Activated naive CD8-positive, alpha-beta T cell (primary cell): Measurements from ENCODE around the gene INTS2.
"Not testable (repeated sequence)": the region's sequence is repeated elsewhere in the genome, so short reads cannot be mapped to it uniquely, and the experiment has no call there.

Experiments used
- H3K27ac Mint-ChIP-seq: one replicate; pipeline ENCODE4 v1.8.0; 2021; ENCODE audit warnings: mixed read lengths
- H3K27me3 Mint-ChIP-seq: one replicate; pipeline ENCODE4 v1.8.0; 2021; ENCODE audit warnings: mixed read lengths
- H3K36me3 Mint-ChIP-seq: one replicate; pipeline ENCODE4 v1.8.0; 2021; ENCODE audit warnings: mixed read lengths
- H3K4me1 Mint-ChIP-seq: one replicate; pipeline ENCODE4 v1.8.0; 2021; ENCODE audit warnings: low read depth, mixed read lengths
- H3K4me3 Mint-ChIP-seq: one replicate; pipeline ENCODE4 v1.8.0; 2021; ENCODE audit warnings: mild to moderate bottlenecking, mixed read lengths
- H3K9me3 Mint-ChIP-seq: one replicate; pipeline ENCODE4 v1.8.0; 2021; ENCODE audit warnings: low read depth, mixed read lengths

Gene INTS2

DNA sequence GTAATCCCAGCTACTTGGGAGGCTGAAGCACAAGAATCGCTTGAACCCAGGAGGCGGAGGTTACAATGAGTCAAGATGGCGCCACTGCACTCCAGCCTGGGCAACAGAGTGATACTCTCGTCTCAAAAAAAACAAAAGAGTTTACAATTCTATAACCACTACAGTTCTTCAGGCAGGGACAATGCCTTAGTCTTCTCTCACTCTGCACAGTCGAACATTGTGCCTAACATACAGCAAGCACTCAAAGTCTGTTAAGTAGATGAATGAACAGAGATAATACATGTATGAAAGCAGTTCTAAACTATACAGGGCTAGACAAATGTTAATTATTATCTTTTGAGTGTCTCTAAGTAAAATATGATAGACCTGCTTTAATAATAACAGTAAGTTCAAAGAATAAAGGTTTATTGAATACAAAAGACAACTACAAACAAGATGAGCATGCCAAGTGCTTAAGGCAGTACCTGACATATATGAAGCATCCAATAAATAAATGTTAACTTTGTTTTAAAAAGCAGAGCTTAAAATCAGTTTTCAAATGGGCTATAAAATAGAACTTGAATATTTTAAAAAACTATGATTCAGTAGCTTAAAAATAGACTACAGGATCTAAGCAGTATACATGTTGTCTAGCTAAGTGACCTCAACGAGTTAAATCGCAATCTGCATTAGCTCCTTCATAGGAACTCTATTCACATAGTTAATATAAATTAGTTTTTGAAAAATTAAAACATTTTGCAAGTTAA, 19.3 kb downstream of the INTS2 start:
- peaks cover 13% of the 10 kb centered on the region for H3K36me3 Mint-ChIP-seq
- no peak overlapping the region for H3K27ac Mint-ChIP-seq

DNA sequence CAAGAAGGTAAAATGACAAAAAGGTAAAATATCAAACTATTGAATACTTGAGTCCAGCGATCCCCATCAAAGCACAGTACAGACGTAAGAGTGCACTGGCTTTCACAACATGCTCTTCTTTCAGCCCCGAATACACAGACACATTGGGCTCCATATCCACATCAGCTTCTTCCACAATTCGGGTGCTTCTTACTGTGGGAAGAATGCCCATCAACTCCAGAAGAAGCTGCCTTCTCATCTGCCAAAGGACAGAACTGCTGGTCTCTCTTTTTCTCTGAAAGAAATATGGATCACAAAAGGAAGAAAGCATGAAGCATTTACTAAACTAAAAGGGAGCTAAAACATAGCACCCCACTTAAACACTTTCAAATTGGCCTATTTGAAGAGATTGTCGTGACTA, 20.4 kb downstream of the INTS2 start:
- Mint-ChIP-seq H3K4me3 (no peak overlapping the region), H3K9me3 (no peaks in the 10 kb centered on the region), H3K27ac (peak overlapping the region; percentile 34), H3K36me3 (peaks cover 13% of the 10 kb centered on the region), H3K4me1 (no peaks in the 10 kb centered on the region), H3K27me3 (no peaks in the 10 kb centered on the region)

More for the DNA sequence above, 19.3 kb downstream of the INTS2 start:
- no peaks in the 10 kb centered on the region for H3K27me3 Mint-ChIP-seq
- H3K9me3 Mint-ChIP-seq = no peaks in the 10 kb centered on the region
- H3K4me1 Mint-ChIP-seq = no peaks in the 10 kb centered on the region
- no peak overlapping the region for H3K4me3 Mint-ChIP-seq

DNA sequence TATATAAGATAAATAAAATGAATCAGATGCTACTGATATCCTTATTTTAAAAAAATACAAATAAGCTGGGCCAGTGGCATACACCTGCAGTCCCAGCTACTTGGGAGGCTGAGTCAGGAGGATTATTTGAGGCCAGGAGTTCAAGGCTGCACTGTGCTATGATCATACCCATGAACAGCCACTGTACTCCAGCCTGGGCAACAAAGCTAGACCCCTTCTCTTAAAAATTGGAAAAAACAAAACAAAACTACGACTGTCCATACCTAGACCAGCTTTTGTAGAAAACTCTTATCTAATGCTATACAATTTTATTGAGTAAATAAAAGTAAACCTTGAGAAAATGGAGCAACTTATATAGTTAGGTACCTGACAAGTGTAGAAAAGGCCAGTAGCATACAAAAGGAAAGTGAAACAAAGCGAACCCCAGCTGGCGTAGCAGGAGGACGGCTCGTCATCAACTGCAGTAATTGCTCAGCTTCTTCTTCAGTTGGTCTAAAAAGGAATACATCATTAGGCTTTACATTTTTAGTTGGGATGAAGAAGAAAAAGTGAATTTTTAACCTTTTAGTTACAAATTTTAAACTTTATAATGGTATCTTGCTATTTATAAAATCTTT, 23.6 kb downstream of the INTS2 start:
- Mint-ChIP-seq H3K9me3 (no peaks in the 10 kb centered on the region), H3K36me3 (peaks cover 5% of the 10 kb centered on the region), H3K4me1 (no peaks in the 10 kb centered on the region), H3K27me3 (no peaks in the 10 kb centered on the region), H3K27ac (no peak overlapping the region), H3K4me3 (peak overlapping the region; percentile 2)

DNA sequence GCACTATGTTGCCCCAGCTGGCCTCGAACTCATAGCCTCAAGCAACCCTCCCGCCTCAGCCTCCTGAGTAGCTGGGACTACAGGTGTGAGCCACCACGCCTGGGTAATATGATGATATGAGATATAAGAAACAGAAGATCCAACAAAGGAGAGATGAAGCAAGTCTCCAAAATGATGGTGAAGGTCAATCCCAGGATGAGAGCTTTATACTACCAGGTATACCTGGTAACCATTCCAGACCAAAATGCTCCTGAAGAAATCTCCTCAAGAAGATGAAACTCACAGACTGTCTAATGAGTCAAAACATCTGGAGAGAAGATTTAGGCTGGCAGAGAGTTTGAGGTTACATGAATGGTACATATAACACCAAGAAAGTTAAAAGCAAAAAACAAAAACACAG, 24.5 kb downstream of the INTS2 start:
- H3K4me1 Mint-ChIP-seq = no peaks in the 10 kb centered on the region
- H3K27ac Mint-ChIP-seq = no peak overlapping the region
- H3K9me3 Mint-ChIP-seq = no peaks in the 10 kb centered on the region
- H3K36me3 Mint-ChIP-seq = peaks cover 7% of the 10 kb centered on the region
- H3K4me3 Mint-ChIP-seq = no peak overlapping the region
- no peaks in the 10 kb centered on the region for H3K27me3 Mint-ChIP-seq

DNA sequence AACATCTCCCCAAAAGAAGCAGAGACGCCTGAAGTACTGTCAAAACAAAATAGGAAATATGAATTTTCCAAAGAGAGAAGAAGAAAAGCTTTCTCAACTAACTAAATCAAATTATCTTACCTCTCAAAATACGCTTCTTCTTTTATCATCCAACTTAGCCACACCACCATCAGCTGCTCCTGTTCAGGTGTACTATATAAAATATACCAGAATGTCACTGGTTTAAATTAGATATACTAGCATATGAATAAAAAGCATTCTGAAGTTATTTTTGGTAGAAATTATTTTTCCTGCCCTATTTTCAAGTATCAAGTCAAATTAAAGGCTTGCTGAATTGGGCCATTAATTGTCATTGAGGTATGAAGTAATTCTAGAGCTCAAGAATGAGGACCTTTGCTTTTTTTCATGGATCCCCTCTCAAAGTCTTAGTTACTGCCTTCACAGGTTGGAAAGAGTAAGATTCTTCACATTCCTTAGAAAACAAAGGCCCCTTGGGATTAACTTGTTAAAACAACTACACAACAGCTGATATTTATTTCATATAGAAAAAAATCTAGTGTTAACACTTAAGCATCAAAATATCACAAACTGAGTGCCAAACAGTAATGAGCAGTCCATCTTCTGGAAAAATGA, 30.1 kb downstream of the INTS2 start:
- H3K4me3 Mint-ChIP-seq = no peak overlapping the region
- no peaks in the 10 kb centered on the region for H3K9me3 Mint-ChIP-seq
- peaks cover 4% of the 10 kb centered on the region for H3K36me3 Mint-ChIP-seq
- no peaks in the 10 kb centered on the region for H3K27me3 Mint-ChIP-seq
- H3K4me1 Mint-ChIP-seq = no peaks in the 10 kb centered on the region
- no peak overlapping the region for H3K27ac Mint-ChIP-seq

DNA sequence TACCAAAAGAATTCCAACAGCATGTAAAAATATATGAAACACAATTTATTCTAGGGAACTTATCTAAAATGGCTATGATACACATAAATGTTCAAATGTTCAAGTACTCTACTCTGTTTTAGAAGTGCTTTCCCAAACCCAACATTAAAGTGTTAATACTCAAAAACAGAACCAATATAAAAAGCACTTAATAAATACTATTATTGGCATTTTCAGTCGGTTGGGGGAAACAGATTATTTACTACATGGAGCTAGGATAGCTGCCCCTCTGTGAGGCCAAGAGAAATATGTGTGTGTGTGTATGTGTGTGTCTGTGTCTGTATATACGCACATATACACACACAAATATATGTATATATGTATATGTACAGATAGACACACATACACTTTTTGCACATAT, 32.4 kb downstream of the INTS2 start:
- Mint-ChIP-seq H3K27ac (no peak overlapping the region), H3K36me3 (peaks cover 4% of the 10 kb centered on the region), H3K4me1 (no peaks in the 10 kb centered on the region)

DNA sequence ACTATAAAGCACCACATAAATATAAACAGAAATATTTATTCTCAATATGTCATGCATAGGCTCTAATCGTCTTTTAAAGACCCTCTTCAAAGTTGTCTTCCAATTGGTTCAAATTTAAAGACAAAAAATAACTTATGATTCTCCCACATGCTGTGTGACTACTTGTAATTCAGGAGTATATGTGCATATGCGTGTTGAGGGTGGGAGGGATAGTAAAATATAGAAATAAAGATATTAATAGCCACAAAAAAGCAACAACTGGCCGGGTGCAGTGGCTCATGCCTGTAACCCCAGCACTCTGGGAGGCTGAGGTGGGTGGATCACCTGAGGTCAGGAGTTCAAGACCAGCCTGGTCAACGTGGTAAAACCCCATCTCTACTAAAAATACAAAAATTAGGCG, 33.5 kb downstream of the INTS2 start:
- H3K9me3 Mint-ChIP-seq = not testable (repeated sequence)

More for the DNA sequence above, 32.4 kb downstream of the INTS2 start:
- H3K27me3 Mint-ChIP-seq = no peaks in the 10 kb centered on the region
- H3K4me3 Mint-ChIP-seq = no peak overlapping the region
- no peaks in the 10 kb centered on the region for H3K9me3 Mint-ChIP-seq

DNA sequence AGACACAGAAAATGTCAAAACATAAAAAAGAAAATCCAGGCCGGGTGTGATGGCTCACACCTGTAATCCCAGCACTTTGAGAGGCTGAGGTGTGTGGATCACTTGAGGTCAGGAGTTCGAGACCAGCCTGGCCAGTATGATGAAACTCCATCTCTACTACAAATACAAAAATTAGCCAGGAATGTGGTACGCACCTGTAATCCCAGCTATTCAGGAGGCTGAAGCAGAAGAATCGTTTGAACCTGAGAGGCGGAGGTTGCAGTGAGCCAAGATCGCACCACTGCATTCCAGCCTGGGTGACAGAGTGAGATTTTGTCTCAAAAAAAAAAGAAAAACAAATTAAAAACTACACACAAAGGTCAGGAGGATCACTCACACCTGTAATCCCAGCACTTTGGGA, 40.0 kb downstream of the INTS2 start:
- H3K36me3 Mint-ChIP-seq = peaks cover 12% of the 10 kb centered on the region
- H3K27me3 Mint-ChIP-seq, H3K9me3 Mint-ChIP-seq, H3K27ac Mint-ChIP-seq, H3K4me1 Mint-ChIP-seq, H3K4me3 Mint-ChIP-seq: not testable (repeated sequence)

More for the DNA sequence above, 33.5 kb downstream of the INTS2 start:
- H3K4me1 Mint-ChIP-seq, H3K27me3 Mint-ChIP-seq, H3K4me3 Mint-ChIP-seq, H3K36me3 Mint-ChIP-seq, H3K27ac Mint-ChIP-seq: not testable (repeated sequence)

DNA sequence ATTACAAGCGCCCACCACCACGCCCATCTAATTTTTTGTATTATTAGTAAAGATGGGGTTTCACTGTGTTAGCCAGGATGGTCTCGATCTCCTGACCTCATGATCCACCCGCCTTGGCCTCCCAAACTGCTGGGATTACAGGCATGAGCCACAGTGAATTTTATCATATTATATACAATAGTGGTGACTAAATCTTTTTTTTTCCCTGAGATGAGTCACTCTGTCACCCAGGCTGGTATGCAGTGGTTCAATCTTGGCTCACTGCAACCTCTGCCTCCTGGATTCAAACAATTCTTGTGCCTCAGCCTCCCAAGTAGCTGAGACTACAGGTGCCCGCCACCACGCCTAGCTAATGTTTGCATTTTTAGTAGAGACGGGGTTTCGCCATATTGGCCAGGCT, 41.9 kb downstream of the INTS2 start:
- not testable (repeated sequence) for H3K9me3 Mint-ChIP-seq, H3K27ac Mint-ChIP-seq, H3K4me3 Mint-ChIP-seq, H3K27me3 Mint-ChIP-seq, H3K4me1 Mint-ChIP-seq
- peaks cover 12% of the 10 kb centered on the region for H3K36me3 Mint-ChIP-seq

DNA sequence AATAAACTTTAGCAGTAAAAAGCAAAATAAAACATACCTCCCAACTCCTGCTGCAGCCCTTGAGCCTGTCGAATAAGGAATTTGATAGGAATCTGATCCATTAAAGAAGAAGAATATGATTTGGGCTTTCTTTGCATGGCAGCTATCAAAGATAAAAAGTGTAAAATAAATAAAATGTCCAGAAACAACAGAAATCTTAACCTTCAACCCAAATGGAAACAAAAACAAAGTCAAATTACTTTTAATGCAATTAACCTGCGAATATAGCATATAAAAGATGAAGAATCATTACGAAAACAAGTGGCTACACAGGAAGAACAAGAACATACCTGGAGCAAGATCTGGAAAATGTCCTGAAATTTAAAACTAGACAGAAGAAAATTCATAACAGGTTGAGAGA, 42.9 kb downstream of the INTS2 start:
- Mint-ChIP-seq H3K9me3 (no peaks in the 10 kb centered on the region), H3K36me3 (peaks cover 11% of the 10 kb centered on the region), H3K27ac (no peak overlapping the region), H3K27me3 (no peaks in the 10 kb centered on the region), H3K4me3 (no peak overlapping the region), H3K4me1 (no peaks in the 10 kb centered on the region)

DNA sequence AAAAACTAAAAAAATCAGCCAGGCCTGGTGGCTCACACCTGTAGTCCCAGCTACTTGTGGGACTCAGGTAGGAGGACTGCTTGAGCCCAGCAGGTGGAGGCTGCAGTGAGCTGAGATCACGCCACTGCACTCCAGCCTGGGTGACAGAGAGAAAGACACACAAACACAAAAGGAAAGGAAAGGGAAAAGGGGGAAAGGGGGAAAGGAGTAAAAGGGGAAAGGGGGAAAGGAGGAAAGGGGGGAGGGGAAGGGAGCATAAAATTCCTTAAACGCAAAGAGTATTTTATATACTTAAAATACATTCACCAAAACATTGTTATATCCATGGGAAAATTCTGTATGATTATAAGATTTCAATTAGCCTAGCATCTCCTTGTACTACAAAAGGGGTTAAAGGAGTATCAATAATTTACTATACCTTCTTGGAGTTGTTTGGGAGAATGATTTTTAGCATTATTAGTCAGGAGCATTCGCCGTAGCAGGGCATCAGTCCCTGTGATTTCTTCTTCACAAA, 47.1 kb downstream of the INTS2 start:
- Mint-ChIP-seq H3K4me3 (no peak overlapping the region), H3K9me3 (no peaks in the 10 kb centered on the region), H3K27me3 (no peaks in the 10 kb centered on the region), H3K27ac (no peak overlapping the region), H3K4me1 (no peaks in the 10 kb centered on the region), H3K36me3 (peaks cover 5% of the 10 kb centered on the region)

DNA sequence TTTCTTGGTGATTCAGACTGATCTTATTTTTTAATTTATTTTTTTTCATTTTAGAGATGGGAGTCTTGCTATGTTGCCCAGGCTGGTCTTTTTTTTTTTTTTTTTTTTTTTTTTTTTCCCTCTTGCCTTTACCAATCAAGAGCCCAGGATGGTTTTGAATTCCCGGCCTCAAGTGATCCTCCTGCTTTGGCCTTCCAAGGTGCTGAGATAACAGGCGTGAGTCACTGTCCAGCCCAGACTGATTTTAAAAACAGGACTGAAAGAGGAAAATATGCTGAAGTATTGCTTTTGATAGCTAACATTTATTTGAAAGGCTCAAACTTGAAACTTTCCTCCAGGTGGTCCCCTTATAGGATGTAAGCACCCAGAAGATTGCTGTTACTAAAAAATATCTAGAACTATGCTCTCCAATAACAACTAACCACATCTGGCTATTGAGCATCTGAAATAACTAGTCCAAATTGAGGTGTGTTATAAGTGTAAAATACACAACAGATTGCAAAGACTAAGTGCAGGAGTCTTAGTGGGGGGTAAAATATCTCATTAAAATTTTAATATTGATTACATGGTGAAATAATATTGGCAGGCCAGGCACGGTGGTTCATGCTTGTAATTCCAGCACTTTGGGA, 48.7 kb downstream of the INTS2 start:
- Mint-ChIP-seq H3K4me3 (no peak overlapping the region), H3K4me1 (no peaks in the 10 kb centered on the region), H3K27me3 (no peaks in the 10 kb centered on the region), H3K36me3 (peaks cover 5% of the 10 kb centered on the region), H3K27ac (no peak overlapping the region), H3K9me3 (no peaks in the 10 kb centered on the region)

DNA sequence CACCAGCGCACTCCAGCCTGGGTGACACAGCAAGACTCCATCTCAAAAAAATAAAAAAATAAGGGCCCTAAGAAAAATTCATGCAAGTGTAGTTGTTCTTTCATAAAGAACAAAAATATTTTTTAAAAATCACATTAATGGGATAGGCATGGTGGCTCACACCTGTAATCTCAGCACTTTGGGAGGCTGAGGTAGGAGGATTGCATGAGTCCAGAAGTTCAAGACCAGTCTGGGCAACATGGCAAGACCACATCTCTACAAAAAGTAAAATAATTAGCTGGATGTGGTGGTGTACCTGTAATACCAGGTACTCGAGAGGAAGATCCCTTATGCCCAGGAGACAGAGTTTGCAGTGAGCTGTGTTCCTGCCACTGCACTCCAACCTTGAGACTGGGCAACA, 49.3 kb downstream of the INTS2 start:
- H3K4me3 Mint-ChIP-seq = no peak overlapping the region
- H3K27me3 Mint-ChIP-seq = no peaks in the 10 kb centered on the region
- H3K27ac Mint-ChIP-seq = no peak overlapping the region
- H3K4me1 Mint-ChIP-seq = no peaks in the 10 kb centered on the region
- H3K9me3 Mint-ChIP-seq = no peaks in the 10 kb centered on the region
- H3K36me3 Mint-ChIP-seq = peaks cover 8% of the 10 kb centered on the region

DNA sequence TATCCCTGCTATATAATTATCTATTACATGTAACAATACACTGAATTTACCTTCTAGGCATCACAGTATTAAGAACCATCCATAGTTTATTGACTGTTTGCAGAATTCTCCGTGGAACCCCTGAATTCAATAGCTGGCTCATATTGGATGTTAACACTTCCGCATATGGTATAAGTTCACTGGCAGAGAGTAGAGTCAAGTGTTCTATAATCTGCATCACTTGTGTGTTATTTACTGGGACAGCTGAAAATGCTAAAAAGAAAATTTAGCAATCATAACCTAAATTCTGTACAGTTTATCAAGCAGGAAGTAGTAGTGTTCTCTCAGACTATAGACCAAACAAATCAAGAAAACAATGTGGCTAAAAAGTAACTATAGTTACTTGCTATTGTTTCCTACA, 49.9 kb downstream of the INTS2 start:
- Mint-ChIP-seq H3K27ac (no peak overlapping the region), H3K36me3 (peaks cover 8% of the 10 kb centered on the region), H3K9me3 (no peaks in the 10 kb centered on the region), H3K4me3 (no peak overlapping the region), H3K4me1 (no peaks in the 10 kb centered on the region), H3K27me3 (no peaks in the 10 kb centered on the region)

DNA sequence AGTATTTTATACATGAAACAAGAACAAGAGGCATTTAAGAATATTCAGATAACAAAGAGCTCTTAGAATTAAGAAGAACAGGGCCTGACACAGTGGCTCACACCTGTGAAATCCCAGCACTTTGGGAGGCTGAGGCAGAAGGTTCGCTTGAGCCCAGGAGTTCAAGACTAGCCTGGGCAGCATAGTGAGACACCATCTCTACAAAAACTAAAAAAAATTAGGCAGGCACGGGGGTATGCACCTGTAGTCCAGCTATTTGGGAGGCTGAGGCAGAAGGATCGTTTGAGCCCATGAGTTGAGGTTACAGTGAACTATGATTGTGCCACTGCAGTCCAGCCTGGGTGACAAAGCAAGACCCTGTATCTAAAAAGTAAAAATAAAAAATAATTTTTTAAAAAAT, 52.0 kb downstream of the INTS2 start:
- H3K4me3 Mint-ChIP-seq = no peak overlapping the region
- H3K9me3 Mint-ChIP-seq = no peaks in the 10 kb centered on the region
- peaks cover 8% of the 10 kb centered on the region for H3K36me3 Mint-ChIP-seq
- no peak overlapping the region for H3K27ac Mint-ChIP-seq
- H3K27me3 Mint-ChIP-seq = no peaks in the 10 kb centered on the region
- no peaks in the 10 kb centered on the region for H3K4me1 Mint-ChIP-seq
